ENCODE results near the gene TENM4. TPM values are rescaled to one million over a fixed set of nuclear protein-coding genes. Genes with fewer than 3 reads are reported as not detected.
"Not testable (repeated sequence)": the region's sequence is repeated elsewhere in the genome, so short reads cannot be mapped to it uniquely, and the experiment has no call there.

TENM4 gene
- polyA plus RNA-seq, 3 donors: 0.31 to 1.7 TPM; not detected in 1

GRCh38 chr11:78978831-78979230 is 462.0 kb downstream of the TENM4 start:
- Histone ChIP-seq H2AFZ (ENCODE audit: insufficient read depth, low read depth, low read length, poor library complexity, severe bottlenecking) (no peak overlapping the region), H3K4me3 (replicated peaks in 1 of 3; ENCODE audit: low read depth in 2 of 3, low read length in 3 of 3) (no peak overlapping the region), H3K27me3 (ENCODE audit: control insufficient read depth in 2 of 2, insufficient read depth in 2 of 2, low read length in 2 of 2) (no peaks in the 10 kb centered on the region), H3K27ac (ENCODE audit: low read depth in 1 of 2, low read length in 2 of 2) (no peak overlapping the region), H3K36me3 (replicated peaks in 1 of 2; ENCODE audit: control insufficient read depth in 1 of 2, insufficient read depth in 2 of 2, low read length in 2 of 2) (no peaks in the 10 kb centered on the region), H3K4me2 (replicated peaks; ENCODE audit: extremely low read depth, low read length, poor library complexity, severe bottlenecking) (no peak overlapping the region), H3K9ac (ENCODE audit: insufficient read depth, low read length, poor library complexity, severe bottlenecking) (no peak overlapping the region), H3K4me1 (ENCODE audit: control insufficient read depth in 1 of 2, insufficient read depth in 2 of 2, low read length in 2 of 2) (no peaks in the 10 kb centered on the region), H3K79me2 (ENCODE audit: insufficient read depth, low read length) (no peaks in the 10 kb centered on the region), H3K9me3 (replicated peaks in 1 of 2; ENCODE audit: control insufficient read depth in 1 of 2, insufficient read depth in 1 of 2, low read length in 2 of 2) (no peaks in the 10 kb centered on the region), H4K20me1 (ENCODE audit: insufficient read depth, low read length) (no peaks in the 10 kb centered on the region)
- TF ChIP-seq, protein P1, sequence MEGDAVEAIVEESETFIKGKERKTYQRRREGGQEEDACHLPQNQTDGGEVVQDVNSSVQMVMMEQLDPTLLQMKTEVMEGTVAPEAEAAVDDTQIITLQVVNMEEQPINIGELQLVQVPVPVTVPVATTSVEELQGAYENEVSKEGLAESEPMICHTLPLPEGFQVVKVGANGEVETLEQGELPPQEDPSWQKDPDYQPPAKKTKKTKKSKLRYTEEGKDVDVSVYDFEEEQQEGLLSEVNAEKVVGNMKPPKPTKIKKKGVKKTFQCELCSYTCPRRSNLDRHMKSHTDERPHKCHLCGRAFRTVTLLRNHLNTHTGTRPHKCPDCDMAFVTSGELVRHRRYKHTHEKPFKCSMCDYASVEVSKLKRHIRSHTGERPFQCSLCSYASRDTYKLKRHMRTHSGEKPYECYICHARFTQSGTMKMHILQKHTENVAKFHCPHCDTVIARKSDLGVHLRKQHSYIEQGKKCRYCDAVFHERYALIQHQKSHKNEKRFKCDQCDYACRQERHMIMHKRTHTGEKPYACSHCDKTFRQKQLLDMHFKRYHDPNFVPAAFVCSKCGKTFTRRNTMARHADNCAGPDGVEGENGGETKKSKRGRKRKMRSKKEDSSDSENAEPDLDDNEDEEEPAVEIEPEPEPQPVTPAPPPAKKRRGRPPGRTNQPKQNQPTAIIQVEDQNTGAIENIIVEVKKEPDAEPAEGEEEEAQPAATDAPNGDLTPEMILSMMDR (IDR thresholded peaks at IDR 0.05): no peak
- DNase-seq: no peak
- no peak overlapping the region for H3K4me3 Mint-ChIP-seq
- peaks cover 0 to 6% (median 5%) of the 10 kb centered on the region in 3 donors for H3K27me3 Mint-ChIP-seq (ENCODE audit: low read depth in 3 of 3)
- H3K36me3 Mint-ChIP-seq: no peaks in the 10 kb centered on the region
- H3K27ac Mint-ChIP-seq: peak overlapping the region in 1 of 7 donors; percentile 46
- peaks cover 0 to 10% (median 0%) of the 10 kb centered on the region in 7 donors for H3K9me3 Mint-ChIP-seq
- WGBS (ENCODE audit: insufficient coverage): 86% methylated on average over 2 of the region's 2 CpGs
- H3K4me1 Mint-ChIP-seq: no peaks in the 10 kb centered on the region
- intact Hi-C loops (cut with micrococcal nuclease): no loop called here

DNA sequence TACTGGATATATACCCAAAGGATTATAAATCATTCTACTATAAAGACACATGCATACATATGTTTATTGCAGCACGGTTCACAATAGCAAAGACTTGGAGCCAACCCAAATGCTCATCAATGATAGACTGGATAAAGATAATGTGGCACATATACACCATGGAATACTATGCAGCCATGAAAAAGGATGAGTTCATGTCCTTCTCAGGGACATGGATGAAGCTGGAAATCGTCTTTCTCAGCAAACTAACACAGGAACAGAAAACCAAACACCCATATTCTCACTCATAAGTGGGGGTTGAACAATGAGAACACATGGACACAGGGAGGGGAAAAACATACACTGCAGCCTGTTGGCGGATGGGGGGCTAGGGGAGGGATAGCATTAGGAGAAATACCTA is 463.0 kb downstream of the TENM4 start:
- H3K4me3 Mint-ChIP-seq; H3K9me3 ChIP-seq (replicated peaks in 1 of 2; ENCODE audit: control insufficient read depth in 1 of 2, insufficient read depth in 1 of 2, low read length in 2 of 2); H3K27me3 ChIP-seq (ENCODE audit: control insufficient read depth in 2 of 2, insufficient read depth in 2 of 2, low read length in 2 of 2); H3K79me2 ChIP-seq (ENCODE audit: insufficient read depth, low read length); H3K36me3 Mint-ChIP-seq; H3K27me3 Mint-ChIP-seq (ENCODE audit: low read depth in 3 of 3); DNase-seq; H4K20me1 ChIP-seq (ENCODE audit: insufficient read depth, low read length); H3K36me3 ChIP-seq (replicated peaks in 1 of 2; ENCODE audit: control insufficient read depth in 1 of 2, insufficient read depth in 2 of 2, low read length in 2 of 2); H3K4me2 ChIP-seq (replicated peaks; ENCODE audit: extremely low read depth, low read length, poor library complexity, severe bottlenecking); H3K4me1 ChIP-seq (ENCODE audit: control insufficient read depth in 1 of 2, insufficient read depth in 2 of 2, low read length in 2 of 2); intact Hi-C loops (cut with micrococcal nuclease); H2AFZ ChIP-seq (ENCODE audit: insufficient read depth, low read depth, low read length, poor library complexity, severe bottlenecking); H3K4me3 ChIP-seq (replicated peaks in 1 of 3; ENCODE audit: low read depth in 2 of 3, low read length in 3 of 3); H3K27ac ChIP-seq (ENCODE audit: low read depth in 1 of 2, low read length in 2 of 2); H3K27ac Mint-ChIP-seq; H3K9ac ChIP-seq (ENCODE audit: insufficient read depth, low read length, poor library complexity, severe bottlenecking); H3K4me1 Mint-ChIP-seq: not testable (repeated sequence)
- peaks cover 0 to 10% (median 2%) of the 10 kb centered on the region in 7 donors for H3K9me3 Mint-ChIP-seq
- WGBS (ENCODE audit: insufficient coverage): no CpG with 5 or more reads among the region's 3 CpGs

Data from CD14-positive monocyte (primary cell).